ENCODE measurements around the gene LARGE2.

DNA sequence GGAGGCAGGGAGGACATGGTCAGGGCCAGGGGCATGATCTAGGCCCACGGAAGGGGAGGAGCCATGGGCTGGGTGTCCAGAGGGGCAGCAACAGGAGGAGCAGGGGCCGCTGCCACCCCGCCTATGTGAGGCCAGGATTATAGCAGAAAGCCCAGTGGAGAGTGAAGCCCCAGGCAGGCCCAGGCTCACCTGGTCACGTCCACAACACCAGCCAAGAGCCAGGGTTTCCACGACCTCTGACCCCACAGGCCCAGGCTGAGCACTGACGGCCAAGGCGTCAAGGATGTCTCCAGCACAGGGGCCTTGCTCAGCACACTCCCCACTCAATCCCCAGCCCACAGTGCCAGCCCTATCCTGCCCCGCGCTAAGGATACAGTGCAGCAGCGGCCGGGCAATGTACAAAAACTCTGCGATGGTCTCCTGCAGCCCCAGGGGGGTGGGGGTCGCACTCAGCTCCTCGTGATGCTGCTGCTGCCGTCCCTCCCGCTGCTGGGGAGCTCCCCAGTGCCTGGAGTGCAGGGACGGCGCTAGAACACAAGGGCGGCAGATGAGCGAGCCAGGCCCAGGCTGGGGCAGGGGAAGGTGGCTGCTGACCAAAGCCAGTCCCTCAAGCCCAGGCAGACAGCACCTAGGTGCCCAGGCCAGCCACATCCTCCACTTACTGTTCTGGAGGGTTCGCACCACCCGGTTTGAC lies 8.4 kb upstream of the LARGE2 start:
- TF ChIP-seq, protein P1, sequence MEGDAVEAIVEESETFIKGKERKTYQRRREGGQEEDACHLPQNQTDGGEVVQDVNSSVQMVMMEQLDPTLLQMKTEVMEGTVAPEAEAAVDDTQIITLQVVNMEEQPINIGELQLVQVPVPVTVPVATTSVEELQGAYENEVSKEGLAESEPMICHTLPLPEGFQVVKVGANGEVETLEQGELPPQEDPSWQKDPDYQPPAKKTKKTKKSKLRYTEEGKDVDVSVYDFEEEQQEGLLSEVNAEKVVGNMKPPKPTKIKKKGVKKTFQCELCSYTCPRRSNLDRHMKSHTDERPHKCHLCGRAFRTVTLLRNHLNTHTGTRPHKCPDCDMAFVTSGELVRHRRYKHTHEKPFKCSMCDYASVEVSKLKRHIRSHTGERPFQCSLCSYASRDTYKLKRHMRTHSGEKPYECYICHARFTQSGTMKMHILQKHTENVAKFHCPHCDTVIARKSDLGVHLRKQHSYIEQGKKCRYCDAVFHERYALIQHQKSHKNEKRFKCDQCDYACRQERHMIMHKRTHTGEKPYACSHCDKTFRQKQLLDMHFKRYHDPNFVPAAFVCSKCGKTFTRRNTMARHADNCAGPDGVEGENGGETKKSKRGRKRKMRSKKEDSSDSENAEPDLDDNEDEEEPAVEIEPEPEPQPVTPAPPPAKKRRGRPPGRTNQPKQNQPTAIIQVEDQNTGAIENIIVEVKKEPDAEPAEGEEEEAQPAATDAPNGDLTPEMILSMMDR (IDR thresholded peaks at IDR 0.05; ENCODE audit: low read depth, low read length, poor library complexity, severe bottlenecking): no peak
- no peak for TF ChIP-seq EZH2phosphoT487 (IDR thresholded peaks at IDR 0.05; ENCODE audit: borderline replicate concordance, low read length)

Data from DOHH2 (cell line).